Measurements from ENCODE around the gene GSAP.

GRCh38 chr7:77428777-77429231 is 12.7 kb upstream of the GSAP start:
- TF ChIP-seq, protein P1, sequence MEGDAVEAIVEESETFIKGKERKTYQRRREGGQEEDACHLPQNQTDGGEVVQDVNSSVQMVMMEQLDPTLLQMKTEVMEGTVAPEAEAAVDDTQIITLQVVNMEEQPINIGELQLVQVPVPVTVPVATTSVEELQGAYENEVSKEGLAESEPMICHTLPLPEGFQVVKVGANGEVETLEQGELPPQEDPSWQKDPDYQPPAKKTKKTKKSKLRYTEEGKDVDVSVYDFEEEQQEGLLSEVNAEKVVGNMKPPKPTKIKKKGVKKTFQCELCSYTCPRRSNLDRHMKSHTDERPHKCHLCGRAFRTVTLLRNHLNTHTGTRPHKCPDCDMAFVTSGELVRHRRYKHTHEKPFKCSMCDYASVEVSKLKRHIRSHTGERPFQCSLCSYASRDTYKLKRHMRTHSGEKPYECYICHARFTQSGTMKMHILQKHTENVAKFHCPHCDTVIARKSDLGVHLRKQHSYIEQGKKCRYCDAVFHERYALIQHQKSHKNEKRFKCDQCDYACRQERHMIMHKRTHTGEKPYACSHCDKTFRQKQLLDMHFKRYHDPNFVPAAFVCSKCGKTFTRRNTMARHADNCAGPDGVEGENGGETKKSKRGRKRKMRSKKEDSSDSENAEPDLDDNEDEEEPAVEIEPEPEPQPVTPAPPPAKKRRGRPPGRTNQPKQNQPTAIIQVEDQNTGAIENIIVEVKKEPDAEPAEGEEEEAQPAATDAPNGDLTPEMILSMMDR (IDR thresholded peaks at IDR 0.05) = no peak
- no peak for TF ChIP-seq ZFX (IDR thresholded peaks at IDR 0.05; ENCODE audit: borderline replicate concordance)
